Right renal pelvis (tissue), 4 donors: ENCODE measurements around the gene PPP6R2. TPM values are rescaled to one million over a fixed set of nuclear protein-coding genes. Genes with fewer than 3 reads are reported as not detected.

Source experiments
- DNase-seq, 4 donors: peaks; one replicate each; pipeline ENCODE4 v3.0.0-alpha.2; 2013; ENCODE audit warnings: low read depth in 4 of 4, low spot score in 3 of 4, missing footprints in 1 of 4
- polyA plus RNA-seq, 4 donors: library from polyadenylated mRNA; unstranded; fragments of 120-200 nt; gene quantifications; one replicate each; pipeline ENCODE4 v1.2.1, GENCODE V29; 2013; ENCODE audit not compliant: insufficient read length in 4 of 4

Gene PPP6R2
- polyA plus RNA-seq, 4 donors: 35.9 to 46.0 (median 40.3) TPM

- DNase-seq: no peak
Measured at GRCh38 chr22:50443801-50444625, 100.9 kb downstream of the PPP6R2 start.

- peak in 3 of 4 donors; percentile 8 to 12 (median 8) for DNase-seq
Measured at GRCh38 chr22:50444663-50445062, 101.5 kb downstream of the PPP6R2 start.

GRCh38 chr22:50445071-50445879 lies 102.1 kb downstream of the PPP6R2 start:
- DNase-seq: no peak

- DNase-seq: no peak
Measured at GRCh38 chr22:50445880-50446707, 103.0 kb downstream of the PPP6R2 start.

- no peak for DNase-seq
Measured at GRCh38 chr22:50446708-50447575, 103.8 kb downstream of the PPP6R2 start.

GRCh38 chr22:50447576-50448551 lies 104.7 kb downstream of the PPP6R2 start:
- no peak for DNase-seq

- DNase-seq: no peak
Measured at GRCh38 chr22:50452649-50453048, 109.5 kb downstream of the PPP6R2 start.

GRCh38 chr22:50454556-50455075 lies 111.5 kb downstream of the PPP6R2 start:
- no peak for DNase-seq

GRCh38 chr22:50455201-50455600 lies 112.1 kb downstream of the PPP6R2 start:
- no peak for DNase-seq

- no peak for DNase-seq
Measured at GRCh38 chr22:50456026-50456425, 112.9 kb downstream of the PPP6R2 start.

- DNase-seq: no peak
Measured at GRCh38 chr22:50456466-50457234, 113.5 kb downstream of the PPP6R2 start.

GRCh38 chr22:50459016-50459415 lies 115.9 kb downstream of the PPP6R2 start:
- DNase-seq: no peak

GRCh38 chr22:50459496-50460140 lies 116.5 kb downstream of the PPP6R2 start:
- DNase-seq: no peak

- DNase-seq: no peak
Measured at GRCh38 chr22:50460938-50461337, 117.8 kb downstream of the PPP6R2 start.

GRCh38 chr22:50461536-50461935 lies 118.4 kb downstream of the PPP6R2 start:
- no peak for DNase-seq

GRCh38 chr22:50461979-50462540 lies 118.9 kb downstream of the PPP6R2 start:
- no peak for DNase-seq
